H9 (cell line): Measurements from ENCODE around the gene ABCG2. TPM values are rescaled to one million over a fixed set of nuclear protein-coding genes. Genes with fewer than 3 reads are reported as not detected.

ENCODE experiments used
- DNase-seq: peaks from one replicate; pipeline ENCODE4 v3.0.0-alpha.2; 2017
- H2AFZ ChIP-seq: one replicate; pipeline ENCODE4 v1.6.1; 2013; ENCODE audit warnings: mild to moderate bottlenecking, low read length, control low read depth, moderate library complexity
- H2AK5ac ChIP-seq: 2 replicates; pipeline ENCODE4 v1.6.1; 2013; ENCODE audit warnings: low read length, control low read depth, mixed read lengths; ENCODE audit not compliant: insufficient read length
- H2BK120ac ChIP-seq: one replicate; pipeline ENCODE4 v1.6.1; 2013; ENCODE audit warnings: low read depth, mild to moderate bottlenecking, low read length, control low read depth, inconsistent platforms; ENCODE audit not compliant: poor library complexity, severe bottlenecking
- H2BK12ac ChIP-seq: 2 replicates; pipeline ENCODE4 v1.6.1; 2013; ENCODE audit warnings: low read length, control low read depth, mixed read lengths, low read depth; ENCODE audit not compliant: insufficient read length
- H2BK15ac ChIP-seq: 2 replicates; pipeline ENCODE4 v1.6.1; 2013; ENCODE audit warnings: low read depth, low read length, control low read depth
- H2BK20ac ChIP-seq: one replicate; pipeline ENCODE4 v1.6.1; 2013; ENCODE audit warnings: low read depth, mild to moderate bottlenecking, low read length, control low read depth, inconsistent platforms; ENCODE audit not compliant: poor library complexity, severe bottlenecking
- H2BK5ac ChIP-seq: 2 replicates; pipeline ENCODE4 v1.6.1; 2013; ENCODE audit warnings: low read length, control low read depth, mixed read lengths; ENCODE audit not compliant: insufficient read length
- H3K14ac ChIP-seq: 2 replicates; pipeline ENCODE4 v1.6.1; 2013; ENCODE audit warnings: low read length, control low read depth; ENCODE audit not compliant: insufficient read depth
- H3K18ac ChIP-seq: 2 replicates; pipeline ENCODE4 v1.6.1; 2013; ENCODE audit warnings: low read depth, mild to moderate bottlenecking, mixed read lengths, low read length, control low read depth; ENCODE audit not compliant: insufficient read length
- H3K23ac ChIP-seq: 2 replicates; pipeline ENCODE4 v1.6.1; 2013; ENCODE audit warnings: low read length, control low read depth, mixed read lengths, low read depth; ENCODE audit not compliant: insufficient read length
- H3K23me2 ChIP-seq: 2 replicates; pipeline ENCODE4 v1.6.1; 2013; ENCODE audit warnings: low read depth, mild to moderate bottlenecking, mixed read lengths, low read length, control low read depth; ENCODE audit not compliant: insufficient read length, poor library complexity, severe bottlenecking
- H3K27ac ChIP-seq: 2 replicates; pipeline ENCODE4 v1.5.1; 2013; ENCODE audit warnings: low read length, control low read depth, mixed read lengths, low read depth; ENCODE audit not compliant: insufficient read length
- H3K27me3 ChIP-seq: 2 replicates; pipeline ENCODE4 v1.6.1; 2013; ENCODE audit warnings: low read length, control low read depth, inconsistent platforms; ENCODE audit not compliant: insufficient read depth
- H3K4ac ChIP-seq: 2 replicates; pipeline ENCODE4 v1.6.1; 2013; ENCODE audit warnings: low read depth, mild to moderate bottlenecking, control low read depth, inconsistent platforms, low read length, moderate library complexity
- H3K4me1 ChIP-seq: 2 replicates; pipeline ENCODE4 v1.6.1; 2013; ENCODE audit warnings: low read length, control low read depth, inconsistent platforms; ENCODE audit not compliant: insufficient read depth
- H3K4me2 ChIP-seq: 2 replicates; pipeline ENCODE4 v1.6.1; 2013; ENCODE audit warnings: low read length, control low read depth, mixed read lengths; ENCODE audit not compliant: insufficient read length, insufficient read depth
- H3K56ac ChIP-seq: 2 replicates; pipeline ENCODE4 v1.6.1; 2013; ENCODE audit warnings: low read depth, mild to moderate bottlenecking, mixed read lengths, low read length, control low read depth; ENCODE audit not compliant: insufficient read length
- H3K79me1 ChIP-seq: 2 replicates; pipeline ENCODE4 v1.6.1; 2013; ENCODE audit warnings: low read depth, mild to moderate bottlenecking, moderate library complexity, low read length, control low read depth, inconsistent platforms; ENCODE audit not compliant: insufficient read depth, poor library complexity, severe bottlenecking
- H3K79me2 ChIP-seq: 2 replicates; pipeline ENCODE4 v1.6.1; 2013; ENCODE audit warnings: low read length, control low read depth, inconsistent platforms; ENCODE audit not compliant: insufficient read depth
- H3K9ac ChIP-seq: 2 replicates; pipeline ENCODE4 v1.6.1; 2013; ENCODE audit warnings: low read length, control low read depth, mixed read lengths; ENCODE audit not compliant: insufficient read length; ENCODE audit errors: extremely low read depth
- H3K9me3 ChIP-seq: one replicate; pipeline ENCODE4 v1.6.1; 2013; ENCODE audit warnings: low read depth, low read length, inconsistent platforms; ENCODE audit not compliant: control insufficient read depth
- H3T11ph ChIP-seq: one replicate; pipeline ENCODE4 v1.6.1; 2013; ENCODE audit warnings: mild to moderate bottlenecking, low read length, control low read depth, inconsistent platforms
- H4K20me1 ChIP-seq: one replicate; pipeline ENCODE4 v1.6.1; 2013; ENCODE audit not compliant: control insufficient read depth, insufficient read length, insufficient read depth
- H4K5ac ChIP-seq: 2 replicates; pipeline ENCODE4 v1.6.1; 2013; ENCODE audit warnings: low read depth, mild to moderate bottlenecking, mixed read lengths, low read length, control low read depth; ENCODE audit not compliant: insufficient read length
- H4K8ac ChIP-seq: replicated peaks from 2 replicates; pipeline ENCODE4 v1.6.1; 2013; ENCODE audit warnings: low read length, control low read depth, mixed read lengths, low read depth; ENCODE audit not compliant: insufficient read length
- H4K91ac ChIP-seq: 2 replicates; pipeline ENCODE4 v1.6.1; 2013; ENCODE audit warnings: low read depth, mild to moderate bottlenecking, moderate library complexity, mixed read lengths, low read length, control low read depth; ENCODE audit not compliant: insufficient read length
- H3K27ac Mint-ChIP-seq, 3 experiments: 2 replicates in 2 of 3; 3 replicates in 1 of 3; pipeline ENCODE4 v1.8.0; 2020 to 2021; ENCODE audit warnings: mixed read lengths in 3 of 3, mild to moderate bottlenecking in 1 of 3, moderate library complexity in 1 of 3
- H3K27me3 Mint-ChIP-seq: 2 replicates; pipeline ENCODE4 v1.8.0; 2021; ENCODE audit warnings: low read depth, mild to moderate bottlenecking, moderate library complexity, mixed read lengths
- H3K36me3 Mint-ChIP-seq, 3 experiments: 2 replicates in 2 of 3; 3 replicates in 1 of 3; pipeline ENCODE4 v1.8.0; 2020 to 2021; ENCODE audit warnings: low read depth in 3 of 3, mixed read lengths in 3 of 3; ENCODE audit not compliant: insufficient read depth in 1 of 3
- H3K4me1 Mint-ChIP-seq, 2 experiments: 2 replicates each; pipeline ENCODE4 v1.8.0; 2020; ENCODE audit warnings: mixed read lengths in 2 of 2
- H3K4me3 Mint-ChIP-seq, 2 experiments: 2 replicates in 1 of 2; 3 replicates in 1 of 2; pipeline ENCODE4 v1.8.0; 2020 to 2021; ENCODE audit warnings: mild to moderate bottlenecking in 2 of 2, mixed read lengths in 2 of 2, moderate library complexity in 1 of 2
- H3K9me3 Mint-ChIP-seq, 2 experiments: 2 replicates in 1 of 2; 3 replicates in 1 of 2; pipeline ENCODE4 v1.8.0; 2020; ENCODE audit warnings: mild to moderate bottlenecking in 2 of 2, mixed read lengths in 2 of 2, moderate library complexity in 1 of 2
- CTCF ChIP-seq: fragments of 200-600 bp; sonication (generic); conservative IDR thresholded peaks from 3 replicates; pipeline ENCODE4 v1.8.0; 2021; ENCODE audit warnings: antibody characterized with exemption, mild to moderate bottlenecking
- WGBS: extraction: QIAGEN DNeasy Blood & Tissue Kit; methylation state at CpG from one replicate; pipeline ENCODE4 v1.1.7; 2013; ENCODE audit warnings: missing lambda C conversion rate, low lambda C conversion rate, mixed read lengths; ENCODE audit not compliant: insufficient read length; ENCODE audit errors: extremely low coverage; 5-methylcytosine and 5-hydroxymethylcytosine counted together
- total RNA-seq: library from RNA; stranded (reverse); gene quantifications from 2 replicates; pipeline ENCODE4 v1.2.1, GENCODE V29; 2021

ABCG2 gene
- total RNA-seq, 1 experiment from 2014 or later, result 1.5 TPM

DNA sequence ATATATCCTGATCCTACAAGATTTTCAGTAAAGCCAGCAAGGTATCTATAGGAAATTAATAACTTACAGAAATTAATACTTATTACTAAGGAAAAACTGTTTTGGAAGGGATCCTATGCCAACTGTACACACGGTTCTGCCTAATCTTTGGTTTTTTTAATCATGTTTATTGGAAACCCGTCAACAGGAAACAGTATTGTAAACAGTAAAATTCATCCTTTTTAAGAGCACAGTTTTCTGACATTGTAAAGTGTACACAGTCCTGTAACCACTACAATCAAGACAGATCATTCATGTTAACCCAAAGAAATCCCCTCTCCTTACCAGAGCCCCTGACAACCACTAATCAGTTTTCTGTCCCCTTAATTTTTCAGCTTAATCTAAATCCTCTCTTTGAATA lies 9.9 kb downstream of the ABCG2 start:
- Histone ChIP-seq H4K5ac (no peak overlapping the region), H2BK12ac (no peak overlapping the region), H2BK15ac (no peak overlapping the region), H3K23ac (no peak overlapping the region), H3K4ac (no peak overlapping the region), H3K14ac (no peak overlapping the region), H4K20me1 (no peaks in the 10 kb centered on the region), H2BK120ac (no peak overlapping the region), H3K9me3 (no peaks in the 10 kb centered on the region), H3K79me2 (no peaks in the 10 kb centered on the region), H3K79me1 (no peaks in the 10 kb centered on the region), H4K91ac (no peak overlapping the region), H3K4me2 (no peak overlapping the region), H3T11ph (no peak overlapping the region), H3K27me3 (no peaks in the 10 kb centered on the region), H2BK20ac (no peak overlapping the region), H4K8ac (no peak overlapping the region), H3K18ac (no peak overlapping the region), H3K27ac (no peak overlapping the region), H2AK5ac (no peak overlapping the region), H2BK5ac (no peak overlapping the region), H3K4me1 (peaks cover 11% of the 10 kb centered on the region), H3K56ac (no peak overlapping the region), H2AFZ (no peak overlapping the region), H3K23me2 (no peaks in the 10 kb centered on the region), H3K9ac (no peak overlapping the region)
- Mint-ChIP-seq H3K27me3 (no peaks in the 10 kb centered on the region; the same call in 1 of the 2 replicates), H3K27ac (no peak overlapping the region), H3K9me3 (no peaks in the 10 kb centered on the region; a peak in 1 of 5 replicates), H3K4me3 (no peak overlapping the region), H3K4me1 (peaks cover 59 to 60% of the 10 kb centered on the region in 2 experiments), H3K36me3 (no peaks in the 10 kb centered on the region)
- whole genome bisulfite sequencing, result no CpG with 5 or more reads among the region's 2 CpGs
- no peak for TF ChIP-seq CTCF
- DNase-seq, result no peak
